Panc1 (cell line): ENCODE results near the gene USP33.

Source experiments
- CTCF ChIP-seq: fragments of 450-650 bp; IDR thresholded peaks from 2 replicates; pipeline ENCODE4 v1.5.1; 2017; ENCODE audit warnings: mild to moderate bottlenecking
- POLR2AphosphoS5 ChIP-seq: IDR thresholded peaks from 2 replicates; pipeline ENCODE4 v1.6.1; 2012; ENCODE audit warnings: mild to moderate bottlenecking, low read depth, low read length, moderate library complexity
- TCF7L2 ChIP-seq: IDR thresholded peaks from 2 replicates; pipeline ENCODE4 v1.6.1; 2011; ENCODE audit warnings: mild to moderate bottlenecking, low read depth, low read length, inconsistent platforms
- TF ChIP-seq, protein P1 (sequence below), 2 experiments: IDR thresholded peaks; 2 replicates each; pipeline ENCODE4 v1.6.1; 2011 to 2012; ENCODE audit warnings: low read depth in 2 of 2, control low read depth in 1 of 2, low read length in 1 of 2, mild to moderate bottlenecking in 1 of 2, moderate library complexity in 1 of 2; ENCODE audit not compliant: insufficient read depth in 1 of 2

DNA sequence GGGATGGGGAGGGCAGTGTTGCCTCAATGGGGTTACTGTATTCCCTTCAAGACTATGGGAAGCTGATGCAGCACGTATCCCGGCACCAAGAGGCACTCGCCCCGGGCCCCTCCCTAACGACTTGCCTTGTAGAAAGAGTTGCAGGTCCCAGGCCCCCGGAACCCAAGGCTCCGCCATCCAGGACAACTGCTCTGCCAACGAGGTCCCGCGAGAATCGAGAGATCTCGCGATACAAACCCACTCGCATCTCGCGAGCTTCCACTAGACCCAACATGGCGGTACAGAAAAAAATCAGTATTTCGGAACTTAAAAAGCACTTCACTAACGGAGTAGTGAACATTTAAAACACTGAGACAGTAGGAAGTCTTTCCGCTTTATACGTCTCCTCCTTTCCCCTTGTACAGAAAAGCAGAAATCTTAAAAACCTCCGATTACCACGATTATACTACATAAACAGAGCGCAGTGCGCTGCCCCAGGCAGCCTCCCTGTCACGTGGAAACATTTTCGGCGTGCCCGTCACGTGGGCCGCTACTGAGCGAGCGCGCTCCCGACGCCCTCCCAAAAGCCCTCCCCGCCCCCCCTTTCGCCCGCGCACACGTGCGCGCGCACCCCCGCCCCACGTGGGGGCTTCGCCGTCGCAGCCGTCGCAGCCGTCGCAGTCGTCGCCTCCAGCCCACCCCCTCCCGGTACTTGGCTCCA is 77.0 kb downstream of the USP33 start, which contains the start of gene ZZZ3:
- TF ChIP-seq POLR2AphosphoS5 = peak; percentile 81
- TF ChIP-seq CTCF = no peak
- TF ChIP-seq, protein P1, sequence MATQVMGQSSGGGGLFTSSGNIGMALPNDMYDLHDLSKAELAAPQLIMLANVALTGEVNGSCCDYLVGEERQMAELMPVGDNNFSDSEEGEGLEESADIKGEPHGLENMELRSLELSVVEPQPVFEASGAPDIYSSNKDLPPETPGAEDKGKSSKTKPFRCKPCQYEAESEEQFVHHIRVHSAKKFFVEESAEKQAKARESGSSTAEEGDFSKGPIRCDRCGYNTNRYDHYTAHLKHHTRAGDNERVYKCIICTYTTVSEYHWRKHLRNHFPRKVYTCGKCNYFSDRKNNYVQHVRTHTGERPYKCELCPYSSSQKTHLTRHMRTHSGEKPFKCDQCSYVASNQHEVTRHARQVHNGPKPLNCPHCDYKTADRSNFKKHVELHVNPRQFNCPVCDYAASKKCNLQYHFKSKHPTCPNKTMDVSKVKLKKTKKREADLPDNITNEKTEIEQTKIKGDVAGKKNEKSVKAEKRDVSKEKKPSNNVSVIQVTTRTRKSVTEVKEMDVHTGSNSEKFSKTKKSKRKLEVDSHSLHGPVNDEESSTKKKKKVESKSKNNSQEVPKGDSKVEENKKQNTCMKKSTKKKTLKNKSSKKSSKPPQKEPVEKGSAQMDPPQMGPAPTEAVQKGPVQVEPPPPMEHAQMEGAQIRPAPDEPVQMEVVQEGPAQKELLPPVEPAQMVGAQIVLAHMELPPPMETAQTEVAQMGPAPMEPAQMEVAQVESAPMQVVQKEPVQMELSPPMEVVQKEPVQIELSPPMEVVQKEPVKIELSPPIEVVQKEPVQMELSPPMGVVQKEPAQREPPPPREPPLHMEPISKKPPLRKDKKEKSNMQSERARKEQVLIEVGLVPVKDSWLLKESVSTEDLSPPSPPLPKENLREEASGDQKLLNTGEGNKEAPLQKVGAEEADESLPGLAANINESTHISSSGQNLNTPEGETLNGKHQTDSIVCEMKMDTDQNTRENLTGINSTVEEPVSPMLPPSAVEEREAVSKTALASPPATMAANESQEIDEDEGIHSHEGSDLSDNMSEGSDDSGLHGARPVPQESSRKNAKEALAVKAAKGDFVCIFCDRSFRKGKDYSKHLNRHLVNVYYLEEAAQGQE (IDR thresholded peaks at IDR 0.05; ENCODE audit: insufficient read depth in 1 of 2, low read depth in 2 of 2, low read length in 1 of 2) = no peak
- TF ChIP-seq TCF7L2 = no peak
